HepG2 (cell line): ENCODE data around the gene NEGR1. TPM values are rescaled to one million over a fixed set of nuclear protein-coding genes. Genes with fewer than 3 reads are reported as not detected.
A peak's percentile ranks its signal among the peaks of the same experiment; 100 is the strongest.

Source experiments
- ATAC-seq: fragments of 200-7000 bp; cut with Tn5 transposase; 3 replicates; pipeline ENCODE4 v1.9.1; 2020; ENCODE audit warnings: mild to moderate bottlenecking, moderate library complexity
- BruUV-seq: library from RNA; stranded (reverse); fragments of 400-500 nt; replicated peaks from 2 replicates; lab custom pipeline; 2021; lab: Mats Ljungman, UMichigan
- CTCF ChIA-PET: fragments of 300-600 bp; formaldehyde crosslinking; extraction: SDS; loops from one replicate; lab custom pipeline; 2021; ENCODE audit warnings: low total read pairs, inconsistent platforms, low intra/inter-chr PET ratio; lab: Yijun Ruan, JAX
- POLR2A ChIA-PET: fragments of 350-600 bp; sonication (Branson Sonifier 250); formaldehyde crosslinking; loops from one replicate; lab custom pipeline; 2020; ENCODE audit warnings: antibody characterized with exemption, inconsistent platforms; lab: Yijun Ruan, JAX
- DNase-seq: peaks from one replicate; pipeline ENCODE4 v3.0.0-alpha.2; 2015; ENCODE audit warnings: low spot score
- FAIRE-seq: peaks from 3 replicates; lab custom pipeline; 2011; peaks lifted over from hg19 to GRCh38; lab: Jason Lieb, UNC
- H2AFZ ChIP-seq: one replicate; pipeline ENCODE4 v1.6.1; 2011; ENCODE audit warnings: low read length, inconsistent platforms
- H3K27ac ChIP-seq: fragments of 300-600 bp; 3 replicates; pipeline ENCODE4 v1.8.0; 2011; ENCODE audit warnings: mixed run types, mild to moderate bottlenecking, mixed read lengths, low read length, inconsistent platforms; ENCODE audit not compliant: insufficient read depth; ENCODE audit errors: extremely low read length
- H3K27me3 ChIP-seq, 2 experiments: fragments of 200-600 bp in 1 of 2; 2 replicates in 1 of 2; 3 replicates in 1 of 2; pipeline versions ENCODE4 v1.6.0 to v1.8.0; 2011; ENCODE audit warnings: low read length in 2 of 2, mild to moderate bottlenecking in 2 of 2, moderate library complexity in 2 of 2, inconsistent platforms in 1 of 2; ENCODE audit not compliant: insufficient read depth in 2 of 2, control insufficient read depth in 1 of 2
- H3K36me3 ChIP-seq, 2 experiments: fragments of 200-600 bp in 1 of 2; replicated peaks in 1 of 2; 2 replicates in 1 of 2; 3 replicates in 1 of 2; pipeline versions ENCODE4 v1.5.1 to v1.8.0; 2011; ENCODE audit warnings: low read length in 2 of 2, inconsistent platforms in 1 of 2; ENCODE audit not compliant: insufficient read depth in 2 of 2, control insufficient read depth in 1 of 2
- H3K4me1 ChIP-seq: 2 replicates; pipeline ENCODE4 v1.5.1; 2012; ENCODE audit warnings: low read length, inconsistent platforms; ENCODE audit not compliant: insufficient read depth
- H3K4me2 ChIP-seq: 2 replicates; pipeline ENCODE4 v1.6.0; 2011; ENCODE audit warnings: low read depth, low read length, inconsistent platforms
- H3K4me3 ChIP-seq, 3 experiments: fragments of 200-600 bp in 1 of 3; sonication (generic), shearing (Covaris generic) in 1 of 3; replicated peaks in 1 of 3; 2 replicates each; pipeline ENCODE4 v1.5.1; 2011 to 2016; ENCODE audit warnings: low read length in 3 of 3, inconsistent platforms in 2 of 3, low read depth in 2 of 3, mild to moderate bottlenecking in 2 of 3, control low read depth in 1 of 3, mixed read lengths in 1 of 3; ENCODE audit not compliant: insufficient read depth in 1 of 3
- H3K79me2 ChIP-seq: one replicate; pipeline ENCODE4 v1.6.1; 2011; ENCODE audit warnings: low read length, inconsistent platforms; ENCODE audit not compliant: insufficient read depth
- H3K9ac ChIP-seq: 2 replicates; pipeline ENCODE4 v1.6.0; 2011; ENCODE audit warnings: mild to moderate bottlenecking, low read depth, low read length, inconsistent platforms; ENCODE audit not compliant: insufficient read depth
- H3K9me3 ChIP-seq: 2 replicates; pipeline ENCODE4 v1.5.1; 2012; ENCODE audit warnings: mild to moderate bottlenecking, low read length
- H4K20me1 ChIP-seq: 2 replicates; pipeline ENCODE4 v1.6.0; 2011; ENCODE audit warnings: inconsistent platforms, mild to moderate bottlenecking, low read length, moderate library complexity; ENCODE audit not compliant: insufficient read depth
- CSRNP1 ChIP-seq: sonication (generic); formaldehyde crosslinking; IDR thresholded peaks from 2 replicates; pipeline ENCODE4 v1.8.1; 2023; ENCODE audit warnings: mild to moderate bottlenecking, missing genetic modification reagents
- GMEB2 ChIP-seq: IDR thresholded peaks from 2 replicates; pipeline ENCODE4 v1.6.1; 2016; ENCODE audit warnings: missing biosample characterization, missing genetic modification reagents, low read depth
- JDP2 ChIP-seq: sonication (generic); formaldehyde crosslinking; IDR thresholded peaks from 2 replicates; pipeline ENCODE4 v1.8.1; 2022; ENCODE audit warnings: missing genetic modification reagents, borderline replicate concordance
- MAFF ChIP-seq: IDR thresholded peaks from 2 replicates; pipeline ENCODE4 v1.6.1; 2011; ENCODE audit warnings: low read depth, low read length, improper control_type of control experiment
- MAFK ChIP-seq, 2 experiments: IDR thresholded peaks in 1 of 2; conservative IDR thresholded peaks in 1 of 2; 2 replicates each; pipeline ENCODE4 v1.6.1; 2011; ENCODE audit warnings: improper control_type of control experiment in 2 of 2, low read length in 2 of 2
- RAD21 ChIP-seq: fragments of 450-650 bp; formaldehyde crosslinking; IDR thresholded peaks from 2 replicates; pipeline ENCODE4 v1.5.0; 2020; ENCODE audit warnings: mild to moderate bottlenecking
- ZNF143 ChIP-seq: sonication (generic); formaldehyde crosslinking; IDR thresholded peaks from 2 replicates; pipeline ENCODE4 v1.4.0; 2020; ENCODE audit warnings: missing genetic modification reagents
- ZNF619 ChIP-seq: sonication (generic); formaldehyde crosslinking; IDR thresholded peaks from 2 replicates; pipeline ENCODE4 v1.4.0; 2020; ENCODE audit warnings: mild to moderate bottlenecking, missing genetic modification reagents
- ZNF891 ChIP-seq: sonication (generic); formaldehyde crosslinking; IDR thresholded peaks from 2 replicates; pipeline ENCODE4 v1.5.0; 2020; ENCODE audit warnings: mild to moderate bottlenecking, missing genetic modification reagents
- WGBS: methylation state at CpG from one replicate; pipeline ENCODE4 v1.1.6; 2017; ENCODE audit warnings: low lambda C conversion rate; 5-methylcytosine and 5-hydroxymethylcytosine counted together
- in situ Hi-C: cut with HindIII; loops from 2 replicates; pipeline ENCODE4 v1.10.0; 2017; ENCODE audit warnings: low pct_unique_long_range_greater_than_20kb; ENCODE audit not compliant: extremely low pct_ligation_motif_present
- intact Hi-C: fragments of 100-400 bp; cut with micrococcal nuclease; formaldehyde crosslinking; loops from one replicate; pipeline ENCODE4 v1.10.0; 2022; ENCODE audit not compliant: unreplicated experiment
- polyA plus RNA-seq, 8 experiments: library from polyadenylated mRNA; depleted of rRNA in 3 of 8; stranded (reverse) in 7 of 8; unstranded in 1 of 8; fragments of >200 nt; fragmentation: Illumina TruSeq in 4 of 8; extraction: Trizol in 4 of 8; gene quantifications; 2 replicates each; pipeline versions ENCODE4 v1.2.1 to v1.2.3, GENCODE V29; 2011 to 2016; ENCODE audit warnings: low read depth in 4 of 8, missing spikeins in 1 of 8, mixed read lengths in 1 of 8; ENCODE audit not compliant: insufficient read depth in 1 of 8
- small RNA-seq, 3 experiments: library from RNA; depleted of rRNA; stranded (forward); fragments of <200 nt; gene quantifications; one replicate each; pipeline ENCODE3, GENCODE V24; 2012; ENCODE audit warnings: low read depth in 2 of 3, low replicate concordance in 1 of 3; ENCODE audit not compliant: insufficient read length in 3 of 3, insufficient read depth in 2 of 3
- total RNA-seq, 5 experiments: library from RNA; depleted of rRNA; stranded (reverse); fragments of >200 nt; fragmentation: Illumina TruSeq; extraction: Trizol; gene quantifications; 2 replicates each; pipeline ENCODE4 v1.2.3, GENCODE V29; 2016; ENCODE audit warnings: low read depth in 1 of 5

NEGR1 gene
- total and polyA plus RNA-seq, 2 of the 13 experiments (the other 11 are each of a cell fraction or from before 2014, with no cell fraction given): not detected

GRCh38 chr1:71350805-71351204 lies 931.5 kb downstream of the NEGR1 start (continued):
- TF ChIP-seq ZNF619 (CRISPR knock-in tag): no peak
- TF ChIP-seq CSRNP1 (CRISPR knock-in tag): no peak
- TF ChIP-seq ZNF891 (CRISPR knock-in tag): no peak
- no peak for TF ChIP-seq GMEB2 (CRISPR knock-in tag)
- TF ChIP-seq ZNF143 (CRISPR knock-in tag): no peak
- no peak for TF ChIP-seq RAD21 (CRISPR knock-in tag)
- TF ChIP-seq, all 625 proteins: peak for 0

GRCh38 chr1:71350330-71350729 lies 932.0 kb downstream of the NEGR1 start:
- WGBS: 0% methylated on average over 1 of the region's 1 CpG
- no peak for DNase-seq
- peaks cover 77% of the 10 kb centered on the region for H3K9me3 ChIP-seq
- intact Hi-C loops: no loop called here
- TF ChIP-seq MAFF: peak; percentile 81
- TF ChIP-seq MAFK (conservative IDR thresholded peaks at IDR 0.05 in 1 of 2, IDR thresholded peaks at IDR 0.05 in 1 of 2; ENCODE audit: low read length in 2 of 2): peak; percentile 76 to 92
- TF ChIP-seq JDP2 (CRISPR knock-in tag): no peak
- TF ChIP-seq, all 625 proteins: peak for 2
- H4K20me1 ChIP-seq: no peaks in the 10 kb centered on the region
- no peak overlapping the region for H3K4me2 ChIP-seq
- no peaks in the 10 kb centered on the region for H3K27me3 ChIP-seq
- in situ Hi-C loops: no loop called here
- ChIA-PET POLR2A (no interaction called here), CTCF (no interaction called here)
- no peak for FAIRE-seq
- H3K4me1 ChIP-seq: no peaks in the 10 kb centered on the region
- no peak overlapping the region for H3K27ac ChIP-seq
- H3K9ac ChIP-seq: no peak overlapping the region
- H3K79me2 ChIP-seq: no peaks in the 10 kb centered on the region
- no TSS peak for BruUV-seq
- H3K4me3 ChIP-seq: no peak overlapping the region
- H3K36me3 ChIP-seq: no peaks in the 10 kb centered on the region
- no peak overlapping the region for H2AFZ ChIP-seq
- no peak for ATAC-seq

Small RNA genes lying within 50 kb of the gene (small RNA-seq; reads per million reads assigned to genes)
- gene AL358453.1: 0 reads per million in 3 experiments
- gene AL359821.1: 0 reads per million in 3 experiments
